ENCODE data around the gene CTDP1. TPM values are rescaled to one million over a fixed set of nuclear protein-coding genes. Genes with fewer than 3 reads are reported as not detected.

Gene CTDP1
- total RNA-seq, 1 experiment from 2014 or later: 33.7 TPM

DNA sequence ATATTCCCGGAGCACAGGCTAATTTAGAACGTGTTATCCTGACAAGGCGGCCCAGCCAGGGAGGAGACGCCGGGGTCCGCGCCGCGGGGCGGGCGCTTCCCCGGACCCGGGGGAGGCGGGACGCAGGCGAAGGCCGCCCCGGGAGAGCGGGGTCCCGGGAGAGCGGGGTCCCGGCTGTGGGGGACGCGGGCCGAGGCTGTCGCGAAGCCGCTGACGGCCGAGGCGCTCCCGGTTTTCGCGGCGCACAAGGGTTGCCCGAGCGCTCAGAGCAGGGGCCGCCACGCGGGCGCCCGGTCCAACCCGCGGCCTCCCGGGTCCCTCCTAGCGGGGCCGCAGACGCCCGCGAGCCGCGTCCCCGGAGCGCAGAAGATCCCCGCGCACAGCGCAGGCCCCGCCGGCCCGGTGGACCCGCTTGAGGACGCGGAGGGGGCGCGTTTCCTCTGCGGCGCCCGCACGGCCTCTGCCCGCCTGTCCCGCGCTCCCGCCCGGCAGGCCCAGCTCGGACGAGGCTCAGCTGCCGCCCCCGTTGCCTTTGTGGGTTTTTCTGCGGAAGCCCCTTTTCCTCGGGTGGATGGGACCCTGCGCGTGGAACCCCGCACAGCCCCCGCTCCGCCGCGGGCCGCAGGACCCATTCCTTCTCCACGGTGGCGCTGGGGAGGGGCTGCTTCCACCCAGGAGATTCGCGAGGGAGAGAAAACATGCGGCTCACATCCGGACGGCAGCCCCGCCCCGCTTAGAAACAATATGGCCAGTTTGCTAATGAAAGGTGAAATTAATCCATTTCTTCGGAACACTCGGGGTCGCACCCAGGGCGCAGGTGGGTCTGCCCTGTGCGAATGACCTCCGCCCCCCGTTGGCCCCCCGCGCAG, 108.5 kb downstream of the CTDP1 start:
- Histone ChIP-seq H3K4me2 (ENCODE audit: insufficient read depth, insufficient read length, low read length) (peak overlapping the region; percentile 22), H4K8ac (replicated peaks; ENCODE audit: insufficient read length, low read depth, low read length) (no peak overlapping the region), H2BK120ac (ENCODE audit: low read depth, low read length, poor library complexity, severe bottlenecking) (no peak overlapping the region), H4K91ac (ENCODE audit: insufficient read length, low read depth, low read length) (no peak overlapping the region), H3K79me2 (ENCODE audit: insufficient read depth, low read length) (no peaks in the 10 kb centered on the region), H2AFZ (ENCODE audit: low read length) (no peak overlapping the region), H3K27ac (ENCODE audit: insufficient read length, low read depth, low read length) (no peak overlapping the region), H3K9ac (ENCODE audit: extremely low read depth, insufficient read length, low read length) (no peak overlapping the region), H3T11ph (ENCODE audit: low read length) (no peak overlapping the region), H2BK5ac (ENCODE audit: insufficient read length, low read length) (no peak overlapping the region), H3K56ac (ENCODE audit: insufficient read length, low read depth, low read length) (no peak overlapping the region), H3K79me1 (ENCODE audit: insufficient read depth, low read depth, low read length, poor library complexity, severe bottlenecking) (no peaks in the 10 kb centered on the region), H3K9me3 (ENCODE audit: control insufficient read depth, low read depth, low read length) (no peaks in the 10 kb centered on the region), H3K27me3 (ENCODE audit: insufficient read depth, low read length) (peaks cover 19% of the 10 kb centered on the region; the same call in 1 of the 2 replicates), H2BK12ac (ENCODE audit: insufficient read length, low read depth, low read length) (no peak overlapping the region), H3K23ac (ENCODE audit: insufficient read length, low read depth, low read length) (no peak overlapping the region), H2BK15ac (ENCODE audit: low read depth, low read length) (no peak overlapping the region), H4K20me1 (ENCODE audit: control insufficient read depth, insufficient read depth, insufficient read length) (peaks cover 2% of the 10 kb centered on the region), H2AK5ac (ENCODE audit: insufficient read length, low read length) (no peak overlapping the region), H3K18ac (ENCODE audit: insufficient read length, low read depth, low read length) (no peak overlapping the region), H2BK20ac (ENCODE audit: low read depth, low read length, poor library complexity, severe bottlenecking) (no peak overlapping the region), H3K14ac (ENCODE audit: insufficient read depth, low read length) (no peak overlapping the region; the same call in 1 of the 2 replicates), H4K5ac (ENCODE audit: insufficient read length, low read depth, low read length) (no peak overlapping the region), H3K23me2 (ENCODE audit: insufficient read length, low read depth, low read length, poor library complexity, severe bottlenecking) (no peaks in the 10 kb centered on the region), H3K4me1 (ENCODE audit: insufficient read depth, low read length) (no peaks in the 10 kb centered on the region), H3K4ac (ENCODE audit: low read depth, low read length) (no peak overlapping the region)
- Mint-ChIP-seq H3K4me3 (peak overlapping the region; percentile 36 to 75), H3K27ac (no peak overlapping the region), H3K27me3 (ENCODE audit: low read depth) (peaks cover 87% of the 10 kb centered on the region), H3K4me1 (no peaks in the 10 kb centered on the region; a peak in 1 of 4 replicates), H3K9me3 (peaks cover 2 to 5% of the 10 kb centered on the region in 2 experiments; a peak in 2 of 5 replicates), H3K36me3 (ENCODE audit: insufficient read depth in 1 of 3, low read depth in 3 of 3) (no peaks in the 10 kb centered on the region)
- TF ChIP-seq, protein P1, sequence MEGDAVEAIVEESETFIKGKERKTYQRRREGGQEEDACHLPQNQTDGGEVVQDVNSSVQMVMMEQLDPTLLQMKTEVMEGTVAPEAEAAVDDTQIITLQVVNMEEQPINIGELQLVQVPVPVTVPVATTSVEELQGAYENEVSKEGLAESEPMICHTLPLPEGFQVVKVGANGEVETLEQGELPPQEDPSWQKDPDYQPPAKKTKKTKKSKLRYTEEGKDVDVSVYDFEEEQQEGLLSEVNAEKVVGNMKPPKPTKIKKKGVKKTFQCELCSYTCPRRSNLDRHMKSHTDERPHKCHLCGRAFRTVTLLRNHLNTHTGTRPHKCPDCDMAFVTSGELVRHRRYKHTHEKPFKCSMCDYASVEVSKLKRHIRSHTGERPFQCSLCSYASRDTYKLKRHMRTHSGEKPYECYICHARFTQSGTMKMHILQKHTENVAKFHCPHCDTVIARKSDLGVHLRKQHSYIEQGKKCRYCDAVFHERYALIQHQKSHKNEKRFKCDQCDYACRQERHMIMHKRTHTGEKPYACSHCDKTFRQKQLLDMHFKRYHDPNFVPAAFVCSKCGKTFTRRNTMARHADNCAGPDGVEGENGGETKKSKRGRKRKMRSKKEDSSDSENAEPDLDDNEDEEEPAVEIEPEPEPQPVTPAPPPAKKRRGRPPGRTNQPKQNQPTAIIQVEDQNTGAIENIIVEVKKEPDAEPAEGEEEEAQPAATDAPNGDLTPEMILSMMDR (conservative IDR thresholded peaks at IDR 0.05): no peak
- no peak for DNase-seq
- WGBS (ENCODE audit: extremely low coverage, insufficient read length, low lambda C conversion rate): no CpG with 5 or more reads among the region's 106 CpGs

Data from H9 (cell line).